Kasumi-1 (cell line): ENCODE measurements around the gene RANBP9.
A peak's percentile ranks its signal among the peaks of the same experiment; 100 is the strongest.

Experiments used
- DNase-seq, 2 experiments: peaks; one replicate each; lab custom pipeline; 2025; lab: John Stamatoyannopoulos, UW

The RANBP9 gene

GRCh38 chr6:13604135-13604534 lies 107.5 kb downstream of the RANBP9 start:
- DNase-seq, result no peak

- no peak for DNase-seq
These were observed 111.6 kb downstream of the RANBP9 start for GRCh38 chr6:13600036-13600435.

GRCh38 chr6:13597073-13597472 lies 114.6 kb downstream of the RANBP9 start:
- DNase-seq, result no peak

GRCh38 chr6:13593720-13594119 lies 117.9 kb downstream of the RANBP9 start:
- no peak for DNase-seq

- DNase-seq, result no peak
These were observed 118.5 kb downstream of the RANBP9 start for GRCh38 chr6:13593103-13593502.

GRCh38 chr6:13591205-13591921 lies 120.3 kb downstream of the RANBP9 start:
- no peak for DNase-seq

GRCh38 chr6:13590574-13591153 lies 121.0 kb downstream of the RANBP9 start:
- DNase-seq, result no peak

- no peak for DNase-seq
These were observed 121.8 kb downstream of the RANBP9 start for GRCh38 chr6:13589801-13590200.

- no peak for DNase-seq
These were observed 124.8 kb downstream of the RANBP9 start for GRCh38 chr6:13586603-13587542.

- no peak for DNase-seq
These were observed 129.9 kb downstream of the RANBP9 start for GRCh38 chr6:13581700-13582229.

- peak; percentile 65 to 66 for DNase-seq
These were observed 131.7 kb downstream of the RANBP9 start for GRCh38 chr6:13579911-13580310.

GRCh38 chr6:13577926-13578325 lies 133.7 kb downstream of the RANBP9 start:
- DNase-seq, result no peak

GRCh38 chr6:13576017-13576416 lies 135.6 kb downstream of the RANBP9 start:
- DNase-seq, result no peak

- no peak for DNase-seq
These were observed 136.3 kb downstream of the RANBP9 start for GRCh38 chr6:13575377-13575775.

- peak; percentile 78 to 87 for DNase-seq
These were observed 136.9 kb downstream of the RANBP9 start, which contains the start of gene SIRT5 for GRCh38 chr6:13574571-13575376. SIRT5 (plus strand) TSS chr6:13574601; CDS start chr6:13584111, 9,510 bp downstream.

GRCh38 chr6:13574149-13574570 lies 137.5 kb downstream of the RANBP9 start:
- DNase-seq, result peak; percentile 92 to 94

GRCh38 chr6:13573669-13574110 lies 137.9 kb downstream of the RANBP9 start:
- peak; percentile 40 to 63 for DNase-seq

GRCh38 chr6:13572951-13573654 lies 138.5 kb downstream of the RANBP9 start:
- no peak for DNase-seq

- no peak for DNase-seq
These were observed 139.4 kb downstream of the RANBP9 start for GRCh38 chr6:13572240-13572639.
